Vagina (tissue), 2 donors: ENCODE results near the gene SYCP2L.

Experiments
- POLR2A ChIP-seq, 2 donors: fragments of 450-650 bp; IDR thresholded peaks; one replicate each; pipeline ENCODE4 v1.6.1; 2017; ENCODE audit warnings: antibody characterized with exemption in 2 of 2, mild to moderate bottlenecking in 2 of 2, moderate library complexity in 2 of 2
- POLR2AphosphoS5 ChIP-seq, 2 donors: sonication (generic); formaldehyde crosslinking; IDR thresholded peaks; one replicate each; pipeline ENCODE4 v1.9.0; 2017; ENCODE audit warnings: antibody characterized with exemption in 2 of 2, mild to moderate bottlenecking in 2 of 2, low read depth in 1 of 2; ENCODE audit not compliant: insufficient read depth in 1 of 2
- TF ChIP-seq, protein P1 (sequence below), 3 experiments: fragments of 450-650 bp in 2 of 3; fragments of 200-600 bp in 1 of 3; sonication (generic) in 1 of 3; IDR thresholded peaks; one replicate each; pipeline ENCODE4 v1.5.1; 2017 to 2019; ENCODE audit warnings: antibody characterized with exemption in 3 of 3, mild to moderate bottlenecking in 2 of 3, moderate library complexity in 2 of 3

GRCh38 chr6:10962673-10963072 is 75.8 kb downstream of the SYCP2L start:
- TF ChIP-seq, protein P1, sequence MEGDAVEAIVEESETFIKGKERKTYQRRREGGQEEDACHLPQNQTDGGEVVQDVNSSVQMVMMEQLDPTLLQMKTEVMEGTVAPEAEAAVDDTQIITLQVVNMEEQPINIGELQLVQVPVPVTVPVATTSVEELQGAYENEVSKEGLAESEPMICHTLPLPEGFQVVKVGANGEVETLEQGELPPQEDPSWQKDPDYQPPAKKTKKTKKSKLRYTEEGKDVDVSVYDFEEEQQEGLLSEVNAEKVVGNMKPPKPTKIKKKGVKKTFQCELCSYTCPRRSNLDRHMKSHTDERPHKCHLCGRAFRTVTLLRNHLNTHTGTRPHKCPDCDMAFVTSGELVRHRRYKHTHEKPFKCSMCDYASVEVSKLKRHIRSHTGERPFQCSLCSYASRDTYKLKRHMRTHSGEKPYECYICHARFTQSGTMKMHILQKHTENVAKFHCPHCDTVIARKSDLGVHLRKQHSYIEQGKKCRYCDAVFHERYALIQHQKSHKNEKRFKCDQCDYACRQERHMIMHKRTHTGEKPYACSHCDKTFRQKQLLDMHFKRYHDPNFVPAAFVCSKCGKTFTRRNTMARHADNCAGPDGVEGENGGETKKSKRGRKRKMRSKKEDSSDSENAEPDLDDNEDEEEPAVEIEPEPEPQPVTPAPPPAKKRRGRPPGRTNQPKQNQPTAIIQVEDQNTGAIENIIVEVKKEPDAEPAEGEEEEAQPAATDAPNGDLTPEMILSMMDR (IDR thresholded peaks at IDR 0.05) = no peak
- no peak for TF ChIP-seq POLR2A (IDR thresholded peaks at IDR 0.05)
- no peak for TF ChIP-seq POLR2AphosphoS5 (IDR thresholded peaks at IDR 0.05; ENCODE audit: insufficient read depth in 1 of 2, low read depth in 1 of 2)
